B cell (primary cell): ENCODE results near the gene SCP2. TPM values are rescaled to one million over a fixed set of nuclear protein-coding genes. Genes with fewer than 3 reads are reported as not detected.

Experiments
- ATAC-seq: fragments of 200-7000 bp; cut with Tn5 transposase; one replicate; pipeline ENCODE4 v1.10.0; 2021; ENCODE audit warnings: low read depth, mild to moderate bottlenecking, moderate number of reproducible peaks, moderate library complexity
- CTCF ChIA-PET: fragments of 350-600 bp; sonication (Branson Sonifier 250); formaldehyde crosslinking; loops from one replicate; lab custom pipeline; 2021; ENCODE audit warnings: antibody characterized with exemption, inconsistent platforms; lab: Charles Lee
- POLR2A ChIA-PET: fragments of 350-600 bp; sonication (Branson Sonifier 250); formaldehyde crosslinking; loops from one replicate; lab custom pipeline; 2021; ENCODE audit warnings: antibody characterized with exemption; lab: Charles Lee
- DNase-seq: peaks from one replicate; pipeline ENCODE4 v3.0.0; 2013
- H2AFZ ChIP-seq: 2 replicates; pipeline ENCODE4 v1.6.1; 2012; ENCODE audit warnings: mild to moderate bottlenecking, low read depth, low read length; ENCODE audit not compliant: insufficient read depth, poor library complexity, severe bottlenecking
- H3K27ac ChIP-seq, 2 donors: 1 replicate in 1 of 2; 2 replicates in 1 of 2; pipeline ENCODE4 v1.5.1; 2012 to 2013; ENCODE audit warnings: low read length in 2 of 2, mild to moderate bottlenecking in 2 of 2, moderate library complexity in 1 of 2
- H3K27me3 ChIP-seq, 4 experiments: fragments of 200-600 bp in 1 of 4; sonication (generic) in 1 of 4; replicated peaks in 1 of 4; 1 replicate in 2 of 4; 2 replicates in 2 of 4; pipeline versions ENCODE4 v1.6.1 to v1.7.0; 2013 to 2016; ENCODE audit warnings: low read length in 3 of 4, mild to moderate bottlenecking in 2 of 4, mixed read lengths in 1 of 4, moderate library complexity in 1 of 4; ENCODE audit not compliant: insufficient read depth in 4 of 4, control insufficient read depth in 3 of 4; ENCODE audit errors: control extremely low read depth in 1 of 4
- H3K36me3 ChIP-seq, 2 experiments: replicated peaks in 1 of 2; 1 replicate in 1 of 2; 2 replicates in 1 of 2; pipeline versions ENCODE4 v1.6.1 to v1.7.1; 2013; ENCODE audit warnings: low read length in 1 of 2; ENCODE audit not compliant: insufficient read depth in 2 of 2, control insufficient read depth in 1 of 2; ENCODE audit errors: control extremely low read depth in 1 of 2, extremely low read depth in 1 of 2
- H3K4me1 ChIP-seq, 2 donors: fragments of 200-600 bp in 1 of 2; sonication (generic) in 1 of 2; 1 replicate in 1 of 2; 2 replicates in 1 of 2; pipeline versions ENCODE4 v1.5.1 to v1.6.1; 2013 to 2017; ENCODE audit warnings: low read length in 2 of 2; ENCODE audit not compliant: control insufficient read depth in 2 of 2, insufficient read depth in 2 of 2
- H3K4me2 ChIP-seq: replicated peaks from 2 replicates; pipeline ENCODE3; 2012; ENCODE audit warnings: mild to moderate bottlenecking, low read depth, low read length; ENCODE audit not compliant: poor library complexity, severe bottlenecking
- H3K4me3 ChIP-seq, 5 experiments: fragments of 200-600 bp in 1 of 5; sonication (generic) in 1 of 5; 1 replicate in 3 of 5; 2 replicates in 2 of 5; pipeline versions ENCODE4 v1.5.1 to v1.7.0; 2011 to 2016; ENCODE audit warnings: low read length in 4 of 5, mild to moderate bottlenecking in 4 of 5, low read depth in 2 of 5, control low read depth in 1 of 5, moderate library complexity in 1 of 5; ENCODE audit not compliant: insufficient read depth in 1 of 5; ENCODE audit errors: control extremely low read depth in 1 of 5, extremely low read depth in 1 of 5
- H3K79me2 ChIP-seq: fragments of 200-600 bp; sonication (generic); one replicate; pipeline ENCODE4 v1.6.0; 2016; ENCODE audit warnings: low read length; ENCODE audit not compliant: control insufficient read depth, insufficient read depth
- H3K9ac ChIP-seq: fragments of 200-600 bp; sonication (generic); 2 replicates; pipeline ENCODE4 v1.6.1; 2017; ENCODE audit warnings: mild to moderate bottlenecking, low read length, moderate library complexity
- H3K9me3 ChIP-seq, 3 donors: one replicate each; pipeline versions ENCODE4 v1.6.1 to v1.7.1; 2013; ENCODE audit warnings: low read length in 2 of 3; ENCODE audit not compliant: control insufficient read depth in 2 of 3, insufficient read depth in 1 of 3; ENCODE audit errors: control extremely low read depth in 1 of 3
- H4K20me1 ChIP-seq: 2 replicates; pipeline ENCODE4 v1.6.0; 2012; ENCODE audit warnings: mild to moderate bottlenecking, low read length; ENCODE audit not compliant: insufficient read depth, control insufficient read depth, poor library complexity, severe bottlenecking
- H3K27ac Mint-ChIP-seq: one replicate; pipeline ENCODE4 v1.8.0; 2021; ENCODE audit warnings: mixed read lengths
- H3K27me3 Mint-ChIP-seq: one replicate; pipeline ENCODE4 v1.8.0; 2021; ENCODE audit warnings: mixed read lengths
- H3K4me1 Mint-ChIP-seq: one replicate; pipeline ENCODE4 v1.8.0; 2021; ENCODE audit warnings: mixed read lengths
- H3K4me3 Mint-ChIP-seq: one replicate; pipeline ENCODE4 v1.8.0; 2021; ENCODE audit warnings: mixed read lengths
- H3K9me3 Mint-ChIP-seq: one replicate; pipeline ENCODE4 v1.8.0; 2022; ENCODE audit warnings: mixed read lengths; ENCODE audit not compliant: insufficient read depth
- CTCF ChIP-seq: fragments of 200-600 bp; IDR thresholded peaks from one replicate; pipeline ENCODE4 v1.8.0; 2022; ENCODE audit warnings: antibody characterized with exemption, mild to moderate bottlenecking
- EZH2 ChIP-seq: IDR thresholded peaks from 2 replicates; pipeline ENCODE4 v1.6.1; 2012; ENCODE audit warnings: borderline replicate concordance, low read depth, mild to moderate bottlenecking, moderate library complexity, low read length; ENCODE audit not compliant: insufficient read depth, poor library complexity, severe bottlenecking
- WGBS: methylation state at CpG from one replicate; pipeline ENCODE4 v1.1.5; 2013; ENCODE audit warnings: missing lambda C conversion rate; ENCODE audit not compliant: insufficient coverage; 5-methylcytosine and 5-hydroxymethylcytosine counted together
- intact Hi-C: fragments of 100-400 bp; cut with micrococcal nuclease; formaldehyde crosslinking; loops from one replicate; pipeline ENCODE4 v1.10.0; 2022
- polyA plus RNA-seq: library from polyadenylated mRNA; depleted of rRNA; stranded (reverse); fragments of >200 nt; gene quantifications from 2 replicates; pipeline ENCODE4 v1.2.3, GENCODE V29; 2012
- total RNA-seq, 2 donors: library from RNA; stranded (reverse); fragments of 120-200 nt in 1 of 2; gene quantifications; 1 replicate in 1 of 2; 2 replicates in 1 of 2; pipeline versions ENCODE4 v1.2.3 to v1.2.4, GENCODE V29; 2013 to 2022

Gene SCP2
- total and polyA plus RNA-seq, 2 donors (not counting 1 experiment from before 2014, with no cell fraction given), result 19.4 to 46.6 TPM

GRCh38 chr1:52994656-52995055 lies 67.6 kb downstream of the SCP2 start:
- Histone ChIP-seq H2AFZ (no peak overlapping the region), H3K9me3 (no peaks in the 10 kb centered on the region), H3K9ac (no peak overlapping the region), H3K79me2 (no peaks in the 10 kb centered on the region), H3K36me3 (peaks cover 4 to 5% of the 10 kb centered on the region in 2 experiments), H3K4me2 (no peak overlapping the region), H3K4me3 (no peak overlapping the region), H3K27me3 (no peaks in the 10 kb centered on the region), H3K4me1 (no peaks in the 10 kb centered on the region), H4K20me1 (no peaks in the 10 kb centered on the region), H3K27ac (no peak overlapping the region)
- ChIA-PET POLR2A (no interaction called here), CTCF (no interaction called here)
- H3K27ac Mint-ChIP-seq, result no peak overlapping the region
- intact Hi-C loops, result no loop called here
- DNase-seq (no peak), ATAC-seq (no peak)
- no peaks in the 10 kb centered on the region for H3K9me3 Mint-ChIP-seq
- no peaks in the 10 kb centered on the region for H3K4me1 Mint-ChIP-seq
- no peak for TF ChIP-seq CTCF
- TF ChIP-seq EZH2, result no peak
- H3K4me3 Mint-ChIP-seq, result no peak overlapping the region
- 97% methylated on average over 6 of the region's 6 CpGs for WGBS
- no peaks in the 10 kb centered on the region for H3K27me3 Mint-ChIP-seq

- no peak for DNase-seq
Measured at GRCh38 chr1:52996653-52997052, 69.6 kb downstream of the SCP2 start.

More at GRCh38 chr1:52996653-52997052, 69.6 kb downstream of the SCP2 start:
- Histone ChIP-seq H4K20me1 (no peaks in the 10 kb centered on the region), H2AFZ (no peak overlapping the region), H3K36me3 (peaks cover 2 to 5% of the 10 kb centered on the region in 2 experiments), H3K9ac (no peak overlapping the region), H3K27ac (no peak overlapping the region), H3K4me1 (no peaks in the 10 kb centered on the region), H3K27me3 (no peaks in the 10 kb centered on the region), H3K4me2 (no peak overlapping the region), H3K79me2 (no peaks in the 10 kb centered on the region), H3K9me3 (no peaks in the 10 kb centered on the region), H3K4me3 (no peak overlapping the region)
- ChIA-PET CTCF (no interaction called here), POLR2A (no interaction called here)
- ATAC-seq, result no peak
- Mint-ChIP-seq H3K4me3 (no peak overlapping the region), H3K27ac (no peak overlapping the region), H3K4me1 (no peaks in the 10 kb centered on the region), H3K9me3 (no peaks in the 10 kb centered on the region), H3K27me3 (no peaks in the 10 kb centered on the region)
- intact Hi-C loops, result no loop called here
- TF ChIP-seq EZH2, result no peak
- TF ChIP-seq CTCF, result no peak
